ENCODE results near the gene KRT6C. TPM values are rescaled to one million over a fixed set of nuclear protein-coding genes. Genes with fewer than 3 reads are reported as not detected.
"Not testable (repeated sequence)": the region's sequence is repeated elsewhere in the genome, so short reads cannot be mapped to it uniquely, and the experiment has no call there.

KRT6C gene
- total and polyA plus RNA-seq, 9 donors, result 0.17 TPM; not detected in 8

- WGBS, 3 donors, result 50 to 66% (median 54%) methylated on average over 3 of the region's 3 CpGs
- no peak for DNase-seq
- H3K27ac ChIP-seq, result no peak overlapping the region
- intact Hi-C loops (cut with DNase I), result no loop called here
- TF ChIP-seq CTCF (IDR thresholded peaks at IDR 0.05) (no peak), POLR2A (IDR thresholded peaks at IDR 0.05) (no peak), EP300 (IDR thresholded peaks at IDR 0.05) (no peak)
- no peaks in the 10 kb centered on the region for H3K27me3 ChIP-seq
- no peaks in the 10 kb centered on the region for H3K4me1 ChIP-seq (ENCODE audit: insufficient read depth)
- H3K9me3 ChIP-seq, result no peaks in the 10 kb centered on the region
- H3K36me3 ChIP-seq, result no peaks in the 10 kb centered on the region
- H3K4me3 ChIP-seq, result no peak overlapping the region
These were observed 25.4 kb downstream of the KRT6C start for GRCh38 chr12:52448228-52448627.

- DNase-seq; H3K4me1 ChIP-seq (ENCODE audit: insufficient read depth); intact Hi-C loops (cut with DNase I); H3K4me3 ChIP-seq; H3K9me3 ChIP-seq; H3K27ac ChIP-seq; H3K27me3 ChIP-seq; H3K36me3 ChIP-seq: not testable (repeated sequence)
- 91 to 93% (median 93%) methylated on average over 11 of the region's 11 CpGs for WGBS, 3 donors
These were observed 26.4 kb downstream of the KRT6C start for GRCh38 chr12:52447196-52447595.

- Histone ChIP-seq H3K27me3 (no peaks in the 10 kb centered on the region), H3K36me3 (no peaks in the 10 kb centered on the region), H3K4me3 (no peak overlapping the region), H3K27ac (no peak overlapping the region), H3K9me3 (no peaks in the 10 kb centered on the region), H3K4me1 (ENCODE audit: insufficient read depth) (no peaks in the 10 kb centered on the region)
- intact Hi-C loops (cut with DNase I), result no loop called here
- TF ChIP-seq EP300 (IDR thresholded peaks at IDR 0.05) (no peak), CTCF (IDR thresholded peaks at IDR 0.05) (no peak), POLR2A (IDR thresholded peaks at IDR 0.05) (no peak)
- 80 to 89% (median 81%) methylated on average over 6 of the region's 6 CpGs for WGBS, 3 donors
- DNase-seq, result no peak
These were observed 27.1 kb downstream of the KRT6C start for GRCh38 chr12:52446367-52447045.

GRCh38 chr12:52445876-52446275 is 27.7 kb downstream of the KRT6C start:
- Histone ChIP-seq H3K27ac (no peak overlapping the region), H3K36me3 (no peaks in the 10 kb centered on the region), H3K4me1 (ENCODE audit: insufficient read depth) (no peaks in the 10 kb centered on the region), H3K9me3 (no peaks in the 10 kb centered on the region), H3K4me3 (no peak overlapping the region), H3K27me3 (no peaks in the 10 kb centered on the region)
- 46 to 75% (median 66%) methylated on average over 3 of the region's 3 CpGs for WGBS, 3 donors
- no peak for DNase-seq
- TF ChIP-seq EP300 (IDR thresholded peaks at IDR 0.05) (no peak), POLR2A (IDR thresholded peaks at IDR 0.05) (no peak), CTCF (IDR thresholded peaks at IDR 0.05) (no peak)
- intact Hi-C loops (cut with DNase I), result no loop called here
